SK-N-SH treated with all-trans-retinoic acid at 6 μM for 48 hours (cell line): ENCODE measurements around the gene SELPLG.

ENCODE experiments used
- CSDC2 ChIP-seq: fragments of 250-450 bp; sonication (Bioruptor Pico); IDR thresholded peaks from 2 replicates; pipeline ENCODE4 v1.5.0; 2020; ENCODE audit warnings: mild to moderate bottlenecking, moderate library complexity
- PATZ1 ChIP-seq: fragments of 250-450 bp; sonication (Bioruptor Pico); IDR thresholded peaks from 2 replicates; pipeline ENCODE4 v1.8.0; 2020; ENCODE audit warnings: mild to moderate bottlenecking, moderate library complexity, borderline replicate concordance
- RARB ChIP-seq: fragments of 250-450 bp; sonication (Bioruptor Pico); IDR thresholded peaks from 2 replicates; pipeline ENCODE4 v1.8.0; 2021; ENCODE audit warnings: mild to moderate bottlenecking, moderate library complexity
- TCF4 ChIP-seq: fragments of 250-450 bp; sonication (Bioruptor Pico); IDR thresholded peaks from 2 replicates; pipeline ENCODE4 v1.8.0; 2021; ENCODE audit warnings: mild to moderate bottlenecking, moderate library complexity, borderline replicate concordance
- TOX ChIP-seq: fragments of 250-450 bp; sonication (Bioruptor Pico); IDR thresholded peaks from 2 replicates; pipeline ENCODE4 v1.8.0; 2021; ENCODE audit warnings: mild to moderate bottlenecking, moderate library complexity, borderline replicate concordance
- TSHZ2 ChIP-seq: fragments of 250-450 bp; sonication (Bioruptor Pico); IDR thresholded peaks from 2 replicates; pipeline ENCODE4 v1.5.0; 2020; ENCODE audit warnings: mild to moderate bottlenecking, moderate library complexity
- ZC3H10 ChIP-seq: fragments of 250-450 bp; sonication (Bioruptor Pico); IDR thresholded peaks from 2 replicates; pipeline ENCODE4 v1.5.1; 2021; ENCODE audit warnings: mild to moderate bottlenecking, moderate library complexity
- ZNF565 ChIP-seq: fragments of 450-650 bp; formaldehyde crosslinking; conservative IDR thresholded peaks from 2 replicates; pipeline ENCODE4 v1.5.0; 2020; ENCODE audit warnings: low read depth, mild to moderate bottlenecking, moderate library complexity
- ZNF70 ChIP-seq: fragments of 450-650 bp; formaldehyde crosslinking; IDR thresholded peaks from 2 replicates; pipeline ENCODE4 v1.5.0; 2020; ENCODE audit warnings: mild to moderate bottlenecking, moderate library complexity

GRCh38 chr12:108649669-108650068 is 16.0 kb upstream of the SELPLG start:
- no peak for TF ChIP-seq CSDC2
- peak; percentile 85 for TF ChIP-seq ZNF70 (CRISPR knock-in tag)
- 0 out of 2 replicates have a peak, but pooled peaks have one; percentile 74 for TF ChIP-seq PATZ1 (CRISPR knock-in tag)
- no peak for TF ChIP-seq RARB (CRISPR knock-in tag)
- no peak for TF ChIP-seq TCF4 (CRISPR knock-in tag)
- TF ChIP-seq ZNF565 (CRISPR knock-in tag): no peak
- no peak for TF ChIP-seq TSHZ2
- no peak for TF ChIP-seq TOX (CRISPR knock-in tag)
- TF ChIP-seq ZC3H10 (CRISPR knock-in tag): no peak
